GM18907 (cell line): Measurements from ENCODE around the gene C1orf174.

Experiments used
- ATAC-seq: cut with Tn5 transposase; IDR thresholded peaks from one replicate; pipeline ENCODE4 v1.9.1; 2021; ENCODE audit warnings: mild to moderate bottlenecking, moderate library complexity; ENCODE audit not compliant: unreplicated experiment

Gene C1orf174

DNA sequence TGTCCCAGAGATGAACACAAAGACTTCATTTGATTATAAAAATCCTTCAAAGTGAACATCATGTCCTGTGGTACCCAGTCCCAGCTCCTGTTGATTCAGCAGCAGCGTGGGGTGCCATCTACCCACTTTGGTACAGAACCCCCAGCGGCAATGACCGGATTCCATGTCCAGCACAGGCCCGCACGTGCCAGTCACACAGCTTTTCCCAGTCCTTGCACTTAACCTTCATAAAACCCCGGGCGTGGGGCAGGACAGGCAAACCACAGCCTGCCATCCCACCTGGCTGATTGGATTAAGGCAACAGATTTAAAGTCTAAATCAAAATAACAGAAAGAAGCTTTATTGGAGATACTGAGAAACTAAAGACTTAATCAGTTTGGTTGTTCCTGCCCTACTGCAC lies 58.6 kb downstream of the C1orf174 start:
- no peak for ATAC-seq
